GM12878 (cell line): ENCODE measurements around the gene SON. TPM values are rescaled to one million over a fixed set of nuclear protein-coding genes. Genes with fewer than 3 reads are reported as not detected.

Experiments used
- ATAC-seq: fragments of 200-7000 bp; cut with Tn5 transposase; 3 replicates; pipeline ENCODE4 v1.9.1; 2020; ENCODE audit warnings: mild to moderate bottlenecking, moderate library complexity
- BruUV-seq: library from RNA; stranded (reverse); fragments of 400-500 nt; replicated peaks from 2 replicates; lab custom pipeline; 2021; lab: Mats Ljungman, UMichigan
- CTCF ChIA-PET: fragments of 300-600 bp; sonication (Branson Sonifier 250); formaldehyde crosslinking; extraction: SDS; loops from one replicate; lab custom pipeline; 2021; ENCODE audit warnings: inconsistent platforms; lab: Yijun Ruan, JAX
- POLR2A ChIA-PET: fragments of 350-600 bp; formaldehyde crosslinking; extraction: SDS; loops from one replicate; lab custom pipeline; 2021; ENCODE audit warnings: inconsistent platforms; lab: Charles Lee
- RAD21 ChIA-PET: fragments of 300-600 bp; sonication (Branson Sonifier 250); formaldehyde crosslinking; loops from one replicate; lab custom pipeline; 2023; ENCODE audit warnings: antibody characterized with exemption; ENCODE audit not compliant: unreplicated experiment; lab: Charles Lee
- SMC1A ChIA-PET: fragments of 300-600 bp; sonication (Branson Sonifier 250); formaldehyde crosslinking; loops from one replicate; lab custom pipeline; 2023; ENCODE audit not compliant: unreplicated experiment, uncharacterized antibody; lab: Charles Lee
- DNase-seq: peaks from one replicate; pipeline ENCODE4 v3.0.0-alpha.2; 2011; ENCODE audit warnings: low read depth, low spot score
- FAIRE-seq: peaks from 3 replicates; lab custom pipeline; 2011; peaks lifted over from hg19 to GRCh38; lab: Jason Lieb, UNC
- H2AFZ ChIP-seq: 2 replicates; pipeline ENCODE4 v1.6.0; 2011; ENCODE audit warnings: low read depth, low read length, control low read depth; ENCODE audit not compliant: control insufficient read depth
- H3K27ac ChIP-seq: 2 replicates; pipeline ENCODE4 v1.5.1; 2011; ENCODE audit warnings: control low read depth; ENCODE audit not compliant: control insufficient read depth, insufficient read depth
- H3K27me3 ChIP-seq, 2 experiments: replicated peaks in 1 of 2; 2 replicates each; pipeline versions ENCODE4 v1.6.0 to v1.6.1; 2011; ENCODE audit warnings: low read length in 1 of 2; ENCODE audit not compliant: control insufficient read depth in 2 of 2, insufficient read depth in 2 of 2
- H3K36me3 ChIP-seq, 2 experiments: 2 replicates each; pipeline ENCODE4 v1.5.1; 2011; ENCODE audit warnings: low read length in 1 of 2; ENCODE audit not compliant: control insufficient read depth in 2 of 2, insufficient read depth in 2 of 2
- H3K4me1 ChIP-seq: 2 replicates; pipeline ENCODE4 v1.6.1; 2011; ENCODE audit warnings: mild to moderate bottlenecking, low read length, moderate library complexity, mixed read lengths; ENCODE audit not compliant: control insufficient read depth, insufficient read depth
- H3K4me2 ChIP-seq: 2 replicates; pipeline ENCODE4 v1.6.0; 2011; ENCODE audit warnings: control low read depth; ENCODE audit not compliant: control insufficient read depth, insufficient read depth
- H3K4me3 ChIP-seq: fragments of 200-600 bp; sonication (generic); 2 replicates; pipeline ENCODE4 v1.5.1; 2016
- H3K79me2 ChIP-seq: 2 replicates; pipeline ENCODE4 v1.6.0; 2011; ENCODE audit warnings: low read length; ENCODE audit not compliant: control insufficient read depth, insufficient read depth
- H3K9ac ChIP-seq: 2 replicates; pipeline ENCODE4 v1.8.0; 2011; ENCODE audit warnings: low read length, control low read depth, mixed read lengths; ENCODE audit not compliant: control insufficient read depth, insufficient read depth
- H3K9me3 ChIP-seq: replicated peaks from 3 replicates; pipeline ENCODE4 v1.5.1; 2011; ENCODE audit warnings: mild to moderate bottlenecking, low read length; ENCODE audit not compliant: control insufficient read depth, insufficient read depth
- H4K20me1 ChIP-seq: 2 replicates; pipeline ENCODE4 v1.6.0; 2011; ENCODE audit not compliant: control insufficient read depth, insufficient read depth
- ATF7 ChIP-seq: fragments of 450-650 bp; IDR thresholded peaks from 2 replicates; pipeline ENCODE4 v1.6.1; 2016; ENCODE audit warnings: low read depth, mild to moderate bottlenecking
- CHD1 ChIP-seq: IDR thresholded peaks from 2 replicates; pipeline ENCODE4 v1.6.1; 2012; ENCODE audit warnings: low read depth, low read length, improper control_type of control experiment
- CREB1 ChIP-seq: IDR thresholded peaks from 2 replicates; pipeline ENCODE4 v1.6.1; 2012; ENCODE audit warnings: low read depth, mild to moderate bottlenecking, inconsistent platforms
- CREM ChIP-seq: IDR thresholded peaks from 2 replicates; pipeline ENCODE4 v1.6.1; 2014; ENCODE audit warnings: antibody characterized with exemption, low read depth
- IKZF2 ChIP-seq, 2 experiments: fragments of 450-650 bp; IDR thresholded peaks; 2 replicates each; pipeline ENCODE4 v1.6.1; 2017; ENCODE audit warnings: mild to moderate bottlenecking in 2 of 2, moderate library complexity in 2 of 2
- JUND ChIP-seq: IDR thresholded peaks from 2 replicates; pipeline ENCODE4 v1.6.1; 2012; ENCODE audit warnings: low read depth, mild to moderate bottlenecking, low read length, improper control_type of control experiment, moderate library complexity
- NBN ChIP-seq: fragments of 450-650 bp; IDR thresholded peaks from 2 replicates; pipeline ENCODE4 v1.6.1; 2016
- NR2F1 ChIP-seq: fragments of 450-650 bp; conservative IDR thresholded peaks from 2 replicates; pipeline ENCODE4 v1.6.1; 2017; ENCODE audit warnings: mild to moderate bottlenecking
- RUNX3 ChIP-seq: IDR thresholded peaks from 2 replicates; pipeline ENCODE4 v1.6.1; 2012; ENCODE audit warnings: low read length, inconsistent platforms
- SRF ChIP-seq, 2 experiments: IDR thresholded peaks; 2 replicates each; pipeline ENCODE4 v1.6.1; 2011; ENCODE audit warnings: low read depth in 2 of 2, low read length in 2 of 2, mild to moderate bottlenecking in 1 of 2, moderate library complexity in 1 of 2
- STAT1 ChIP-seq: fragments of 450-650 bp; conservative IDR thresholded peaks from 2 replicates; pipeline ENCODE4 v1.6.1; 2014; ENCODE audit warnings: antibody characterized with exemption, mild to moderate bottlenecking
- TCF3 ChIP-seq: IDR thresholded peaks from 2 replicates; pipeline ENCODE4 v1.6.1; 2012; ENCODE audit warnings: low read depth, mild to moderate bottlenecking, low read length, borderline replicate concordance; ENCODE audit not compliant: insufficient read depth
- WGBS: methylation state at CpG from one replicate; pipeline ENCODE4 v1.1.6; 2016; ENCODE audit warnings: low lambda C conversion rate; ENCODE audit not compliant: insufficient replicate concordance, insufficient coverage; ENCODE audit errors: missing lambda C conversion rate; 5-methylcytosine and 5-hydroxymethylcytosine counted together
- in situ Hi-C: fragments of 300-500 bp; cut with MboI; formaldehyde crosslinking; loops from 9 replicates; pipeline ENCODE4 v1.14.3; 2018; ENCODE audit warnings: mixed read lengths
- intact Hi-C: fragments of 100-400 bp; cut with micrococcal nuclease; formaldehyde crosslinking; loops from one replicate; pipeline ENCODE4 v1.14.2; 2022; ENCODE audit not compliant: unreplicated experiment
- polyA plus RNA-seq, 11 experiments: library from polyadenylated mRNA; depleted of rRNA in 4 of 11; unstranded in 6 of 11; stranded (reverse) in 5 of 11; fragments of >200 nt; fragmentation: Nextera tagmentation in 4 of 11; fragmentation: Illumina TruSeq in 1 of 11; extraction: Ambion mirVana in 4 of 11; extraction: Trizol in 1 of 11; gene quantifications; 1 replicate in 1 of 11; 2 replicates in 10 of 11; pipeline versions ENCODE4 v1.2.1 to v1.2.3, GENCODE V29; 2011 to 2016; ENCODE audit warnings: inconsistent platforms in 2 of 11, missing spikeins in 2 of 11, low read depth in 1 of 11
- total RNA-seq, 4 experiments: library from RNA; depleted of rRNA in 3 of 4; stranded (reverse); fragments of >200 nt in 3 of 4; fragmentation: Illumina TruSeq in 1 of 4; extraction: Trizol in 1 of 4; gene quantifications; 2 replicates each; pipeline versions ENCODE4 v1.2.1 to v1.2.3, GENCODE V29; 2013 to 2021
- TF ChIP-seq, protein P1 (sequence below): fragments of 450-650 bp; IDR thresholded peaks from 2 replicates; pipeline ENCODE4 v1.6.1; 2016; ENCODE audit warnings: mild to moderate bottlenecking
- TF ChIP-seq, protein P2 (sequence below): fragments of 450-650 bp; conservative IDR thresholded peaks from 2 replicates; pipeline ENCODE4 v1.6.1; 2017; ENCODE audit warnings: mild to moderate bottlenecking, moderate library complexity

Gene SON
- total and polyA plus RNA-seq, 10 of the 15 experiments (the other 5 are each of a cell fraction or from before 2014, with no cell fraction given), result 95.7 to 788 (median 251) TPM

DNA sequence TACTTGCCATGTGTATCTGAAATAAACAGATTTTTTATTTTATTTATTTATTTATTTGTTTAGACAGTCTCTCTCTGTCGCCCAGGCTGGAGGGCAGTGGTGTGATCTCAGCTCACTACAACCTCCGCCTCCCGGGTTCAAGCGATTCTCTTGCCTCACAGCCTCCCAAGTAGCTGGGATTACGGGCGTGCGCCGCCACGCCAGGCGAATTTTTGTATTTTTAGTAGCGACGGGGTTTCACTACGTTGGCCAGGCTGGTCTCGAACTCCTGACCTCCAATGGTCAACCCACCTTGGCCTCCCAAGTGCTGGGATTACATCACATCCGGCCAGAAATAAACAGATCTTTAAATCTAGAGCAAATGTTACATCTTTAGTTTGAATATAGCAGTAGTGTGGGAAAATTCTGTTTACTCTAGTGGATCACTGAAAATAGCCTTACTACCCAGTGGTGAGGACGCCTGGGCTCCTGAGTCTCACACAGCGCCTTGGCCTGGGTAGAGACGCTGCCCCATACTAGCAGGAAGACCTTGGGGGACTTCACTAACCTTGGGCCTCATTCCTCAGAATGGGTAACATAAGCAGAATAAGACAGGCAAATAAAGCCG is 1.6 kb upstream of the SON start:
- Histone ChIP-seq H3K4me3 (peak overlapping the region; percentile 96), H3K4me2 (peak overlapping the region; percentile 56), H3K27me3 (no peaks in the 10 kb centered on the region), H3K36me3 (peaks cover 2 to 21% of the 10 kb centered on the region in 2 experiments; a peak in 3 of 4 replicates), H4K20me1 (peaks cover 2% of the 10 kb centered on the region; the same call in 1 of the 2 replicates), H2AFZ (peak overlapping the region; percentile 21), H3K27ac (peak overlapping the region; percentile 100), H3K9me3 (no peaks in the 10 kb centered on the region), H3K79me2 (peaks cover 68% of the 10 kb centered on the region), H3K4me1 (no peaks in the 10 kb centered on the region), H3K9ac (peak overlapping the region; percentile 100)
- ATAC-seq, result 0 out of 3 replicates have a peak, but pooled peaks have one; percentile 5
- ChIA-PET CTCF (interaction anchor here (0.9 to 2.5 kb wide), 4 partner anchors 16 to 65 kb away, joined by 3 to 15 read pairs (median 6); partner anchors contain the start of gene DONSON), RAD21 (interaction anchor here (0.6 to 1.5 kb wide), 2 partner anchors 62 to 65 kb away, joined by 3 read pairs; no protein-coding TSS in a partner anchor), POLR2A (interaction anchor here (0.9 to 2.3 kb wide), 3 partner anchors 23 to 61 kb away, joined by 3 to 7 read pairs (median 7); partner anchors contain the start of genes DNAJC28 and TMEM50B), SMC1A (interaction anchor here (0.8 to 1.8 kb wide), 3 partner anchors 59 to 62 kb away, joined by 3 to 6 read pairs (median 4); partner anchors contain the start of gene TMEM50B)
- 14% methylated on average over 19 of the region's 19 CpGs for WGBS
- FAIRE-seq, result no peak
- TF ChIP-seq CREB1 (0 out of 2 replicates have a peak, but pooled peaks have one; percentile 21), NBN (0 out of 2 replicates have a peak, but pooled peaks have one; percentile 26), CHD1 (no peak), SRF (IDR thresholded peaks at IDR 0.05; ENCODE audit: low read depth in 2 of 2, low read length in 2 of 2) (no peak), STAT1 (0 out of 2 replicates have a peak, but pooled peaks have one; percentile 10), IKZF2 (IDR thresholded peaks at IDR 0.05) (0 out of 4 replicates have a peak, but pooled peaks of 1 of the 2 experiments have one; percentile 7), RUNX3 (peak; percentile 23; the same call in 1 of the 2 replicates), JUND (no peak), TCF3 (no peak), CREM (peak; percentile 57), ATF7 (peak; percentile 63; the same call in 1 of the 2 replicates), NR2F1 (peak; percentile 59)
- TF ChIP-seq, protein P1, sequence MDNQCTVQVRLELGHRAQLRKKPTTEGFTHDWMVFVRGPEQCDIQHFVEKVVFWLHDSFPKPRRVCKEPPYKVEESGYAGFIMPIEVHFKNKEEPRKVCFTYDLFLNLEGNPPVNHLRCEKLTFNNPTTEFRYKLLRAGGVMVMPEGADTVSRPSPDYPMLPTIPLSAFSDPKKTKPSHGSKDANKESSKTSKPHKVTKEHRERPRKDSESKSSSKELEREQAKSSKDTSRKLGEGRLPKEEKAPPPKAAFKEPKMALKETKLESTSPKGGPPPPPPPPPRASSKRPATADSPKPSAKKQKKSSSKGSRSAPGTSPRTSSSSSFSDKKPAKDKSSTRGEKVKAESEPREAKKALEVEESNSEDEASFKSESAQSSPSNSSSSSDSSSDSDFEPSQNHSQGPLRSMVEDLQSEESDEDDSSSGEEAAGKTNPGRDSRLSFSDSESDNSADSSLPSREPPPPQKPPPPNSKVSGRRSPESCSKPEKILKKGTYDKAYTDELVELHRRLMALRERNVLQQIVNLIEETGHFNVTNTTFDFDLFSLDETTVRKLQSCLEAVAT, result peak; percentile 85
- TF ChIP-seq, protein P2, sequence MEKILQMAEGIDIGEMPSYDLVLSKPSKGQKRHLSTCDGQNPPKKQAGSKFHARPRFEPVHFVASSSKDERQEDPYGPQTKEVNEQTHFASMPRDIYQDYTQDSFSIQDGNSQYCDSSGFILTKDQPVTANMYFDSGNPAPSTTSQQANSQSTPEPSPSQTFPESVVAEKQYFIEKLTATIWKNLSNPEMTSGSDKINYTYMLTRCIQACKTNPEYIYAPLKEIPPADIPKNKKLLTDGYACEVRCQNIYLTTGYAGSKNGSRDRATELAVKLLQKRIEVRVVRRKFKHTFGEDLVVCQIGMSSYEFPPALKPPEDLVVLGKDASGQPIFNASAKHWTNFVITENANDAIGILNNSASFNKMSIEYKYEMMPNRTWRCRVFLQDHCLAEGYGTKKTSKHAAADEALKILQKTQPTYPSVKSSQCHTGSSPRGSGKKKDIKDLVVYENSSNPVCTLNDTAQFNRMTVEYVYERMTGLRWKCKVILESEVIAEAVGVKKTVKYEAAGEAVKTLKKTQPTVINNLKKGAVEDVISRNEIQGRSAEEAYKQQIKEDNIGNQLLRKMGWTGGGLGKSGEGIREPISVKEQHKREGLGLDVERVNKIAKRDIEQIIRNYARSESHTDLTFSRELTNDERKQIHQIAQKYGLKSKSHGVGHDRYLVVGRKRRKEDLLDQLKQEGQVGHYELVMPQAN, result 0 out of 2 replicates have a peak, but pooled peaks have one; percentile 10
- DNase-seq, result peak; percentile 13
- in situ Hi-C loops, result no loop called here
- intact Hi-C loops, result loop anchor here (5.0 to 10.0 kb wide), 5 partner anchors 46 to 769 kb away; partner anchors contain the start of genes DONSON, IFNGR2 and PAXBP1
- no TSS peak for BruUV-seq
